SW 1271 (cell line): ENCODE measurements around the gene NPPB.

Source experiments
- DNase-seq, 2 experiments: peaks; one replicate each; lab custom pipeline; 2025; lab: John Stamatoyannopoulos, UW

NPPB gene

DNA sequence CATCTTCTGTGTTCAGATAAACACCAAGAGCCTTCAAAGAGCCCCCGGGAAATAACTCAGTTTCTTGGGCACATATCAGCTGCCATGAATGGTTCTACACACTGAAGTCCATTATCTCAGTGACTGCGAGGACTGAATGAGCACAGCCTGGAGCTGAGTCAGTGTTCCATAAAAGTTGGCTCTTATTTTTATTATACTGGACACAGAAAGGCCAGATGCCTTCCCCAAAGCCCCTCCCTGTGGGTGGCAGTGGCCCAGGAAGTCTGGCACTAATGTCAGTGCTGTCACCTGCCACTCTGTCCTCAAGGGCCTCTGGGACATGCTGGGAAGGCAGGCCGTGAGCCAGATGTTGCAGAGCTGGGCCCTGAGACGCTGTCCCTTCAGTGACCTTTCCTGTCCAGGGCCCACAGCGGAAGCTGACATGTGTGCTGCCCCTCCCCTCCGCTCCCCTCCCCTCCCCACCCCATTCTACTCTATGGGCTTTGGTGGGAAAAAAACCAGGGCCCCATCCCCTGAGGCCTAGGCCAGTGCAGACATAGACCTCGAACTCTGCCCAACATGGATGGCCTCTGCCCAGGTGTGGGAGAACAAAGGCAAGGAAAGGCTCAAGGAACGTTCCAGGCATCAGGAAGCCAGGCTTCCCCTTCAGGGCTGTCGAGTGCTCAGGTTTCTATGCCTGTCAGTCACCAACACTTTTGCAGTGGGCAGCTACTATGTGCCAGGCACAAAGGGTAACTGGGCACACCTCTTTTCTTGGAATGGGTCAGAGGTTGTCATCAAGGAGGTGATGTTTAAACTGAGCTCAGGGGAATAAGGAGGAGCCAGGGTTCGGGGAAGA is 22.4 kb upstream of the NPPB start:
- DNase-seq, result no peak

DNA sequence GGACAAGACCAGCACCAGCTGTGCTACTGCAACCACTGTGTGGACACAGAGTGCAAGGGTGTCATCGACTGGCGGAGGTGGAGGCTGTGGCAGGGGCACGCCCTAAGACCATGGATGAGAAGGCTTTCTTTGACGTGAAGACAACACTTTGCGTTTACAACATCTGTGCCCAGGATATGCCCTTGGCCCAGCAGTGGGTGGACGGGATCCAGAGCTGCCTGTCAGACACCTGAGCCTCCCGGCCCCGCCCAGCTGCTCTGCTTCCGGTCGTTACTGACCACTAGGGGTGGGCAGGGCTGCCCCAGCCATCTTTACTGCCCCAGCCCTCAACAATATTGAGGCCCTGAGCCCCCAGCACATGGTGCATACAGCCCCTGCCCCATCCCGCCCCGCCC is 21.4 kb upstream of the NPPB start:
- DNase-seq, result no peak

DNA sequence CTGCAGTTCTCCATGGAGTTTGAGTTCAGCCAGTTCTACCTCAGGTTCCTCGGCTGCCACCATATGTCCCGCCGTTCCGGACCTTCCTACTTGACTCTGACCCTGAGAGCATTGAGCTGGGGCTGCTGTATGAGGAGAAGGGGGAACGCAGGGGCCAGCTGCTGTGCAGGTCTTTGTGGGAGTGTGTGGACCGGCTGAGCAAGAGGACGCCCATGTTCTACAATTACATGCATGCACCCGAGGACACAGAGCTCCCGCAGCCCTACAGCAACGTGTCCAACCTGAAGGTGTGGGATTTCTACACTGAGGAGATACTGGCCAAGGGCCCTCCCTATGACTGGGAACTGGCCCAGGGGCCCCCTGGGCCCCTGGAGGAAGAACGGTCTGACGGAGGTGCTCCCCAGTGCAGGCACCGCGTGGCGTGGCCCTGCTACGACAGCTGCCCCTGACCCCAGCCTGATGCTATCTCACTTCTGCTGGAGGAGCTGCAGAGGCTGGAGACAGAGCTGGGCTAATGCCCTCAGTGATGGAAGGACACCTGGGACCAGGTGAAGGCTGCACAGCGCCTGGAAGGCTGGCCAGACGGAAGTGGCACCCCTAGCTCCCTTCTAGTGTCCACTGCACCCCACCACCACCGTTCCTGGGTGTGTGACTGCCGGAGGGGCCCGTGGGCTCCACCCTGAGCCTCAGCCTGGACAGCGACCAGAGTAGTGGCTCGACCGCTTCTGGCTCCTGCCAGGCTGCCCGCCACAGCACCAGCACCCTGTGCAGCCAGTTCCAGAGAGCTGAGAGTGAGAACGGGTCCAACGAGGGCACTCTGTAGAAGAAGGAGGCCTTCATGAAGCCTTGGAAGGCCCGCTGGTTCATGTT is 20.8 kb upstream of the NPPB start:
- no peak for DNase-seq

DNA sequence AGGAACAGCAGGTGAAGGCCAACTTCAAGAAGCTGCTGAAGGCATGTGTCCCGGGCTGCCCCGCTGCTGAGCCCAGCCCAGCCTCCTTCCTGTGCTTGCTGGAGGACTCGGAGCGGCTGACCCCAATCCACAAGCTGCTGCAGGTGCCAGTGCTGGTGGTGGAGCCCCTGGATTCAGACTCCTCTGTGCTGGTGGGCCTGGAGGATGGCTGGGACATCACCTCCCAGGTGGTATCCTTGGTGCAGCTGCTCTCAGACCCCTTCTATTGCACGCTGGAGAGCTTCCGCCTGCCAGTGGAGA is 20.1 kb upstream of the NPPB start:
- DNase-seq, result no peak

DNA sequence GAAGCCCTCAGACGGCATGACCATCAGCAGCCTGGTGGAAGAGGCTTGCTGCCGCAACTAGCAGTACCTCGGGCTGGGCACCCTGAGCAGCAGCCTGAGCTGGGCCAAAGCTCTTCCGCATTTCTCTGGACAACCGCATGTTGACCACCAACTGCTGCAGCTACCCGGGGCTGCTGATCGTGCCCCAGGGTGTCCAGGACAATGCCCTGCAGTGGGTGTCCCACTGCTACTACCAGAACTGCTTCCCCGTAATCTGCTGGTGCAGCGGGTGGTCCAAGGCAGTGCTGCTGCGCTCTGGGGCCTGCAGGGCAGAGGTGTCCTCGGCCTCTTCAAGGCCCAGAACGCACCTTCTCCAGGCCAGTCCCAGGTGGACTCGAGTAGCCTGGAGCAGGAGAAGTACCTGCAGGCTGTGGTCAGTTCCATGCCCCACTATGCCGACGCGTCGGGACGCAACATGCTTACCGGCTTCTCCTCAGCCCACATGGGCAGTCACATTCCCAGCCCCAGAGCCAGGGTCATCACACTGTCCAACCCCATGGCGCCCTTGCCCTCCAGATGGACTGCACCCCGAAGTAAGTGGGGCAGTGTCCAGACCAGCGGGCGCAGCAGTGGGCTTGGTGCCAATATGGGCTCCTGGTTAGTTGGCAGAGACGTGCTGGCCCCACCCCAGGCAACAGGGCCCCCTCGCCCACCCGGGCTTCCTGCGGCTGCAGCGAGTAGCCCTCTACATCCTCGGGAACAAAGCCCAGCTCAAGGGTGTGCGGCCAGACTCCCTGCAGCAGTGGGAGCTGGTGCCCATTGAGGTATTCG is 19.5 kb upstream of the NPPB start:
- DNase-seq, result no peak

DNA sequence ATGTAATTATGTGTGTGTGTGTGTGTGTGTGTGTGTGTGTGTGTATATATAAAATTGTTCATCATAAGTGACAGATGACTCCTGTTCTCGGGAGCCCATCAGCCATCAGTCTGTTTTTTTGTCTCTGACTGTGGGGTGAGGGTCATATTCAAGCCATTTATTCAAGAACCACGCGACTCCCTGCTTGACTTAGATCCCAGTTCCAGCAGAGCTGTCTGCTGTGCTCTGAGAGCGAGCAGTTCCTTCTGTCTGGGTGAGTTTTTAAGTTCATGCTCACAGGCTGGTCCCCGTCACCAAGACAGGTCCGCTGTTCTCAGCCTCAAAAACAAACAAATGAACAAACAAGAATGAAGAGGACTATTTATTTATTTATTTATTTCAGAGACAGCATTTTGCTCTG is 18.3 kb upstream of the NPPB start:
- no peak for DNase-seq

DNA sequence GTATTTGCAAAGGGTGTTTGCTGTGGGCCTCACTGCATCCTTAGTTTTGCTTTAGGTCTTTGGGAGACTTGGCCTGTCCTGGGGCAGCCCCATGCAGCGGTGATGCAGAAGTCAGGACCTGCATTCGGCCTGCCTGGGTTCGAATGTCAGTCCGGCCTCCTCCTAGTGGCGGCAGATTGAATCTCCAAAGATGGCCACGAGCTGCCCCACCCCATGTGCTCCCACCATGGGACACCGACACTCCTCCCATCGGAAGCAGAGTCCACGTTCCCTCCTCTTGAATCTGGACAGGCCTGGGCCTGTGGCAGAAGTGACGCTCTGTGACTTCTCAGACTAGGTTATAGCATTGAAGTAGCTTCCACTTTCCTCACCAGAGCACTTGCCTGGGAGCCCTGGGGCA is 16.3 kb upstream of the NPPB start:
- no peak for DNase-seq

DNA sequence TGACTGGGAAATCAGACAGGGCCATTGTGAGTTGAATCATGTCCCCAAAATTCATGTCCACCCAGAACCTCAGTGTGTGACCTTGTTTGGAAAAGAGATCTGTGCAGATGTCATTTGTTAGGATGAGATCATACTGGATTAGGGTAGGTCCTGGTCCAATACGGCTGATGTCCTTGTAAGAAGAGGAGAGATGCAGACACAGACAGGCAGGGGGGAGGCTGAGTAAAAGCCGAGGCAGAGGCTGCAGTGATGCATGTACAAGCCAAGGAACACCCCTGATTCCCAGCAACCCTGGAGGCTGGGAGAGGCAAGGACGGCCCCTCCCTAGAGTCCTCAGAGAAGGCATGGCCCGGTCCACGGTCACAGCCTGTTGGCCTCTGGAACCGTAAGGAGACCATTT is 15.9 kb upstream of the NPPB start:
- DNase-seq, result no peak

DNA sequence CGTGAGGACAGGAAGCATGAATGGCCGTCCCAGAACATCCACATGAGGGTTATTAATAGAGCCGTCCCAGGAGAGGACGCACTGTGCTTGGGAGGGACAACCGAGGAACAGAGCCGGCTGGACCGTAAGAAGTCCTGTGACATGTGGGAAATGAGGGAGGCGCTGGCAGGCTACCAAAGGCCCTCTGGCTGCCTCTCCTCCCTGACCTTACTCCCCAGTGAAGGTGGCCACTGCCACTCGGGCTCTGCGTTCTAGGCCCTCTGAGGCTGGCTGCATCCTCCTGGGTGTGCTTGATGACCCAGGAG is 15.5 kb upstream of the NPPB start:
- DNase-seq, result no peak

DNA sequence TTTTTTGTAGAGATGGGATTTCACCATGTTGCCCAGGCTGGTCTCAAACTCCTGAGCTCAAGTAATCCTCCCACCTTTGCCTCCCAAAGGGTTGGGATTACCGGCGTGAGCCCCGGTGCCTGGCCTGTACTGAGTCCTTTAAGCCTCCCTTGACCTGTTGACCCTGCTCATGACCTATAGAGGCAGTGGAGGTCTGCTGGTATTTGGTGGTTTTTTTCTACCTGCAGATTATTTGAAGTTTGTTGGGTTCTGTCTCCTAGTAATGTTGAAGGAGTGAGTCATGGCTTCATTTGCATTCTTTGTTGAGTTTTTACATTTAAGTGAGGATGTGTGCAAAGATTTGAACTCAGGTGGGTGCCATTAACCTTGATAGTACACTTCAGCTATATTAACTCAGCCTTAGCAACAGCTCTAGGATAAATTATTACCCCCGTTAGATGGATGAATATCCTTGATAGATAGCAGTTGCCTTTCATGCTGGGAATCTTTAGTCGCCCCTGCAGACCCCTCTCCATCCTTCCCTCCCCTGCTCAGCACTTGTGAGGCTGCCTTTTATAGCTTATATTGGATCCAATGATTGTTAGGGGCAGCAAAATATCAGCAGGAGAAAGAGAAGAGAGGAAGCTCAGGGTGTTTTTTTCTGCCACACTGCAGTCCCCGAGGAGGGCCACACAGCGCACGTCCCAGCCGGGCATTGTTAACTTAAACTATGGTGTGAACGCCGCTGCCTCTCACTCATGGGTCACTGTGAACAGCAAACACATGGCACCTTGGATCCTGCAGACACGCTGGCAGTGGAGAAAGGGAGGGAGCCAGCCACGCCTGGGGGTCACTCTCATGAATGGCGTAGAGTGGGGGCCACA is 14.9 kb upstream of the NPPB start:
- no peak for DNase-seq

DNA sequence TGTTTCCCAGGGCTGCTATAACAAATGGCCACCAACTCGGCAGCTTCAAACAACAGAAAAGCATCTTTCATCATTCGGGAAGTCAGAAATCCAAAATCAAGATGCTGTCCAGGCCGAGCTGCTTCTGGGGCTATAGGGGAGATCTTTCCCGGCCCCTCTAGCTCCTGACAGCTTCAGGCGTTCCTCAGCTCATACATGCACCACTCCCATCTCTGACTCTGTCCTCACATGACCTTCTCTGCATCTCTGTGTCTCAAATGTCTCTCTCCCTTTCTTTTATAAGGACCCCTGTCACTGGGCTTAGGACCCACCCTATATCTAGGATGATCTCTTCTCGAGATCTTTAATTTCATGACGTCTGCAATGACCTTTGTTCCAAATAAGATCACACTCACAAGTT is 13.8 kb upstream of the NPPB start:
- DNase-seq, result no peak

DNA sequence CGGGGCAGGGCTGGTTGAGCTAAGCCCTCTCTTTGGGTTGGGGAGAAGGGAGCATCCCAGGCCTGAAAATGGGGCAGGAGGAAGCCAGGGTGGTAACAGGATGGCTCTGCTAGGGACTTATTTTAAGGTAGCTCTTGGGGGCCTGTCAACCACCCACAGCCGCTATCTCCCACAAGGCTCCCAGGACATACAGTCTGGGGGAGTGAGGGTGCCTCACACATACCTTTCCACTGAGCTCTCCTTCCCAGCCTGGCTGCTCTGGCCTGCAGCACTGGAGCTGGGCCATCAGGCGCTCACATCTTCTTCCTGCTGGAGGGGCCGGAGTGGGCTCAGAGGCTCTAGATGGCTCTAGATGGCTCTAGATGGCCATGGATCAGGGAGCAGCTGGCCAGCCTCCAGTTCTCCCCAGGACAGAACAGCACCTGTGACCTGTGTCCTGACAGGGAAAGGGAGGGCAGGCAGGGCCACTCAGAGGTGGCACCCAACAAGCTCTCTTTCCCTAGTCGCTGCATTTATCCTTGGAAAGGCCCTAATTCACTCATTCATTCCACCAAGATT is 11.0 kb upstream of the NPPB start:
- DNase-seq, result no peak

DNA sequence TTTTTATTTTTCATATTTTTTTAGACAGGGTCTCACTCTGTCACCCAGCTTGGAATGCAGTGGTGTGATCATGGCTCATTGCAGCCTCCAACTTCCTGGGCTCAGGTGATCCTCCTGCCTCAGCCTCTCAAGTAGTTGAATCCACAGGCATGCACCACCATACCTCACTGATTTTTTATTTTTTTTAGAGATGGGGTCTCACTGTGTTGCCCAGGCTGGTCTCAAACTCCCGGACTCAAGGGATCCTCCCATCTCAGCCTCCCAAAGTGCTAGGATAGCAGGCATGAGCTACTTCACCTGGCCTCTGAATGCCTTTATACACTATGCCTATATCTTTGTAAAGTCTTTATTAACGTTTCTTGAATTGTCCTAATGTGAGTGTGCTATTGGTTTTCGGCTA is 10.4 kb upstream of the NPPB start:
- DNase-seq, result no peak

DNA sequence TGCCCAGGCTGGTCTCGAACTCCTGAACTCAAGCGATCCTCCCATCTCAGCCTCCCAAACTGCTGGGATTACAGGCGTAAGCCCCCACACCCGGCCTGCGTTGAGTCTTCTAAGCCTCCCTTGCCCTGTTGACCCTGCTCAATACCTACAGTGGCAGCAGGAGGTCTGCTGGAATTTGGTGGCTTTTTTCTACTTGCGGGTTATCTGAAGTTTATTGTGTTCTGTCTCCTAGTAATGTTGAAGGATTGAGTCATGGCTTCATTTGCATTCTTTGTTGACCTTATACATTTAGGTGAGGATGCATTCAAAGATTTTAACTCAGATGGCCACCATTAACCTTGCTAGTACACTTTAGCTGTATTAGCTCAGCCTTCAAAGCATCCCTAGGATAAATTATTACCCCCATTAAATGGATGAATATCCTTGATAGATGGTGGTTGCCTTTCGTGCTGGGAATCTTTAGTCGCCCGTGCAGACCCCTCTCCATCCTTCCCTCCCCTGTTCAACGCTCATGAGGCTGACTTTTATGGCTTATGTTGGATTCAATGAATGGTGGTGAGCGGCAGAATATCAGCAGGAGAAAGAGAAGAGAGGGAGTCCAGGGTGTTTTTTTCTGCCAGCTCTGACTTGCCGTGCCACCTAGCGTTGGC is 9.7 kb upstream of the NPPB start:
- no peak for DNase-seq

DNA sequence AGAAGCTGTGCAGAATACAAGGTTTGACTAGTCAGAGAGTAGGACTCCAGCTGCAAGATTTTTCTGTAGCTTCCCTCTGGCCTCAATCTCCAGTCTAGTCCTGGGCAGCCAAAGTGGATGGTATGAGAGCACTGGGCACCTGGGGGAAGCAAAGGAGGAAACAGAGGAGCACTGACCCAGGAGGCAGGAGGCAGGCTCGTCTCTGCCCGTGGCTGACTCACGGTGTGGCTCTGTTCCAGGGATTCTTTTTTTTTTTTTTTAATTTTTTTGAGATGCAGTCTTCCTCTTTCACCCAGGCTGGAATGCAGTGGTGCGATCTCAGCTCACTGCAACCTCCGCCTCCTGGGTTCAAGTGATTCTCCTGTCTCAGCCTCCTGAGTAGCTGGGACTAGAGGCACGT is 4.1 kb upstream of the NPPB start:
- no peak for DNase-seq

DNA sequence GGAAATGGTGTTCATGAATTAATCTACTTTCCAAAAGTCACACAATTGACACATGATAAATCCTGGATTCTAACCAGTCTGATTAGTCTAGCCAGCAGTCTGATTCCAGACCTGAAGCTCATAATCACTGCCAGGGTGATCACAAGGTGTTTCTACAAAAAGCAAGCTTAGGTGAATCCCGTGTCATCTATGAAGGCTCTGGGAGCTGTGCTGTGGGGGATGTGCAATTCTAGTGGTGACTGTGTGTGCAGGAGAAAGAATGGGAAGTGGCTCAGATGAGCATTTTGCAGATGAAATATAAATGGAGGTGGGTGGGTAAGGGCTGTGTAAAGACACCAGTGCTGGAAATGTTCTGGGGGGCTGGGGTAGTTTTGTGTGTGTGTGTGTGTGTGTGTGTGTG is 1.8 kb upstream of the NPPB start:
- no peak for DNase-seq

DNA sequence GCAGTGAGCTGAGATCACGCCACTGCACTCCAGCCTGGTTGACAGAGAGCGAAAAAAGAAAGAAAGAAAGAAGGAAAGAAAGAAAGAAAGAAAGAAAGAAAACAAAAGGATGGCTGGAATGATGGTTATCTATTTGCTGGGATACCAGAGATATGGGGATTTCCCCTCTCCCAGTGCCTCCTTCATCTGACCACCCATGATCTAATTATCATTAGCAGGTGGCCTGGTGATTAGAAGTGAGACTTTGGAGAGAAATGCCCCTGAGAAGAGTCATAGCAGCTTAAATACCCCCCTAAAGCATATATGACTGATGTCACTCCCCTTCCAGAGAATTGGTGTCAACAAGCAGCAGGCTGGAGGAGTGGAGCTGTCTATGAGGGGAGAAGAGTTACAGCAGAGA is 1.3 kb upstream of the NPPB start:
- DNase-seq, result no peak

DNA sequence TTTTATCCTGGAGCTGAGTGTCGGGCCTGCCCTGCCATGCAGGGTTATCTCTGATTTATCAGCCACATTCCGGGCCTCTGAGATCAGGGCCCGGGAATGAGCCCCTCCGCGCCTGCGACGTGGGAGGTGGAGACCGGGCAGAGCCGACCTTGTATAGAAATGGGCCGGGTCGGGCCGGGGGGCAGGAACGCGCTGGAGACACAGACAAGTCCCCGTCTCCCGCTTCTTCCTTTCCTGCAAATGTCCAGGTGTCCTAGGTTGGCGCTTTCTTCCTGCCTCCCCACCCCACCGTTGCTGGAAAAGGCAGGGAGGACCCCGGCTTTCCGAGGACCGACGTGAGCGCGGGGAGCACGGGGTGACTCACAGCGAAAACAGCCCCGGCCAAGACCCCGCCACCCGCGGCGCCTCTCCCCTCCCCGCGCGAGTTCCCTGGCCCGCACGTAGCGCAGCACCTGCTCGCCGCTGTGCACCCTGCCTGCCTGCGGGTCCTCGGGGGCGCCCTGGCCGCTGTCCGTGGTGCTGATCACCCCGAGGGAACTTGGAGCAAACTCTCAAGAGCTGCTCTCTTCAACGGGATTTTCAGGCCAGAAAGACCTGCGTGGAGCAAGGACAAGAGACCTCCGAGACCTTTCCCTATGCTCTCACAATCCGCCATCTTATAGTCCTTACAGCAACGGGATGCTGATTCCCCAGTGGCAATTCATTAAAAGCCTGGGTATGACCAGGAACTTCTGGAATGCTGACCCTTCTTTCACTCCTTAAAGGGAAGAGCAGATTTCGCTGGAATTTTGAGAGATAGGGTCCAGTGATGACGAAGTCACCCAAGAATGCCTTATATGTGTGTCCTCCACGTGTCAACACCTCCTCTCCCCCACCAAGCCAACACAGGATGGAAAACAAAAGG is 475 bp upstream of the NPPB start:
- DNase-seq, result no peak

DNA sequence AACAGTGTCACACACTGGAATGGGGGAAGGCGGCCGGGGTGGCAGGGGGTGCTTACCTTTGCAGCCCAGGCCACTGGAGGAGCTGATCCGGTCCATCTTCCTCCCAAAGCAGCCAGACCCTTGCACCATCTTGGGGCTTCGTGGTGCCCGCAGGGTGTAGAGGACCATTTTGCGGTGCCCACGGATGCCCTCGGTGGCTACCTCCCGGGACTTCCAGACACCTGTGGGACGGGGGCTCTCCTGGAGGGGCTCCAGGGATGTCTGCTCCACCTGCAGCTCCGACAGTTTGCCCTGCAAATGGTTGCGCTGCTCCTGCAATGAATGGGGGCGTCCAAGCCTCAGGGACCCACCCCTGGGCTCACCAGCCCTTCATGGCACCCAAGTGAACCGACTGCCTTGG is 587 bp downstream of the NPPB start:
- DNase-seq, result no peak
